ENCODE data around the gene MYO3B. TPM values are rescaled to one million over a fixed set of nuclear protein-coding genes. Genes with fewer than 3 reads are reported as not detected.

The MYO3B gene
- total and polyA plus RNA-seq, 2 donors (not counting 1 experiment from before 2014, with no cell fraction given), result not detected

DNA sequence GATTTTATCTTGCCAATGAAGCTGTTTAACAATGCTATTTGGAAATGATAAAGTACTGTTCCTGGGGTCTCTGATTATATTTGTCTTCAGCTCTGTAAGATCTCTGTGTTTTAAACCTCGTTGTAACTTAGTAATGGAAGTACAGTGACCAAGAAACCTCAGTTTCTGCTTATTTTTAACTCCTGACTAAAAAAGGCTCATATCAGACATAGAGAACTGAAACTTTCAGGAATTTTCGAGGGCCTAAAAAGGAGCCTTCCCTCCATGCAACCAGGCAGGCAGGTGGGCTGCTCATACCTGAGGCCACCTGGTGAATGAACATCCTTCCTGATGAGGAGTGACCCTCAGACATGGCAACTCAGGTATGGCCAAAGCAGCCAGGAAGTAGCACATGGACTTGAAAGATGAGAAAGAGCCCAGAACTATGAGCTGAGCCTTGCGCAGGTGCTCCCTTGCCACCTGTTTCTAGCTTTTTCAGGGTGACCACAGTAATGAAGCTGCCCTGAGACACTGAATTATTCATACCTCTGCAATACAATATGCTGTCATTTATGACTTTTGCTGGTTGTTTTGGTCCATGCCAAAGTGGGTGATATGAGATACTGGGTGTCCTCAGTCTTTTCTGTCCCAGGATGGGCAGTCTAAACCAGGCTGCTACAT lies 23.9 kb downstream of the MYO3B start:
- no peaks in the 10 kb centered on the region for H3K9me3 Mint-ChIP-seq (ENCODE audit: insufficient read depth)
- H3K4me1 ChIP-seq (ENCODE audit: control insufficient read depth in 2 of 2, insufficient read depth in 2 of 2, low read length in 2 of 2), result no peaks in the 10 kb centered on the region
- no peaks in the 10 kb centered on the region for H3K4me1 Mint-ChIP-seq
- no peak overlapping the region for H3K27ac Mint-ChIP-seq
- ChIA-PET CTCF (no interaction called here), POLR2A (no interaction called here)
- H3K27ac ChIP-seq (ENCODE audit: low read length in 2 of 2), result no peak overlapping the region
- H3K4me2 ChIP-seq (replicated peaks; ENCODE audit: low read depth, low read length, poor library complexity, severe bottlenecking), result no peak overlapping the region
- no peak overlapping the region for H2AFZ ChIP-seq (ENCODE audit: insufficient read depth, low read depth, low read length, poor library complexity, severe bottlenecking)
- H3K4me3 Mint-ChIP-seq, result no peak overlapping the region
- TF ChIP-seq, protein P1, sequence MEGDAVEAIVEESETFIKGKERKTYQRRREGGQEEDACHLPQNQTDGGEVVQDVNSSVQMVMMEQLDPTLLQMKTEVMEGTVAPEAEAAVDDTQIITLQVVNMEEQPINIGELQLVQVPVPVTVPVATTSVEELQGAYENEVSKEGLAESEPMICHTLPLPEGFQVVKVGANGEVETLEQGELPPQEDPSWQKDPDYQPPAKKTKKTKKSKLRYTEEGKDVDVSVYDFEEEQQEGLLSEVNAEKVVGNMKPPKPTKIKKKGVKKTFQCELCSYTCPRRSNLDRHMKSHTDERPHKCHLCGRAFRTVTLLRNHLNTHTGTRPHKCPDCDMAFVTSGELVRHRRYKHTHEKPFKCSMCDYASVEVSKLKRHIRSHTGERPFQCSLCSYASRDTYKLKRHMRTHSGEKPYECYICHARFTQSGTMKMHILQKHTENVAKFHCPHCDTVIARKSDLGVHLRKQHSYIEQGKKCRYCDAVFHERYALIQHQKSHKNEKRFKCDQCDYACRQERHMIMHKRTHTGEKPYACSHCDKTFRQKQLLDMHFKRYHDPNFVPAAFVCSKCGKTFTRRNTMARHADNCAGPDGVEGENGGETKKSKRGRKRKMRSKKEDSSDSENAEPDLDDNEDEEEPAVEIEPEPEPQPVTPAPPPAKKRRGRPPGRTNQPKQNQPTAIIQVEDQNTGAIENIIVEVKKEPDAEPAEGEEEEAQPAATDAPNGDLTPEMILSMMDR (IDR thresholded peaks at IDR 0.05), result no peak
- TF ChIP-seq EZH2 (IDR thresholded peaks at IDR 0.05; ENCODE audit: borderline replicate concordance, insufficient read depth, low read depth, low read length, poor library complexity, severe bottlenecking), result no peak
- intact Hi-C loops (cut with micrococcal nuclease), result no loop called here
- no peak overlapping the region for H3K4me3 ChIP-seq (ENCODE audit: control extremely low read depth in 1 of 5, extremely low read depth in 1 of 5, insufficient read depth in 1 of 5, low read depth in 2 of 5, low read length in 4 of 5)
- ATAC-seq (ENCODE audit: low read depth), result no peak
- no peaks in the 10 kb centered on the region for H3K9me3 ChIP-seq (ENCODE audit: control extremely low read depth in 1 of 3, control insufficient read depth in 2 of 3, insufficient read depth in 1 of 3, low read length in 2 of 3)
- H3K9ac ChIP-seq (ENCODE audit: low read length), result no peak overlapping the region
- no peaks in the 10 kb centered on the region for H3K36me3 ChIP-seq (replicated peaks in 1 of 2; ENCODE audit: control extremely low read depth in 1 of 2, control insufficient read depth in 1 of 2, extremely low read depth in 1 of 2, insufficient read depth in 2 of 2, low read length in 1 of 2)
- no peaks in the 10 kb centered on the region for H4K20me1 ChIP-seq (ENCODE audit: control insufficient read depth, insufficient read depth, low read length, poor library complexity, severe bottlenecking)
- peaks cover 9% of the 10 kb centered on the region for H3K27me3 Mint-ChIP-seq
- peaks cover 0 to 4% (median 0%) of the 10 kb centered on the region in 4 experiments for H3K27me3 ChIP-seq (replicated peaks in 1 of 4; ENCODE audit: control extremely low read depth in 1 of 4, control insufficient read depth in 3 of 4, insufficient read depth in 4 of 4, low read length in 3 of 4)
- H3K79me2 ChIP-seq (ENCODE audit: control insufficient read depth, insufficient read depth, low read length), result no peaks in the 10 kb centered on the region
- no peak for DNase-seq
- 75% methylated on average over 2 of the region's 3 CpGs for WGBS (ENCODE audit: insufficient coverage)

DNA sequence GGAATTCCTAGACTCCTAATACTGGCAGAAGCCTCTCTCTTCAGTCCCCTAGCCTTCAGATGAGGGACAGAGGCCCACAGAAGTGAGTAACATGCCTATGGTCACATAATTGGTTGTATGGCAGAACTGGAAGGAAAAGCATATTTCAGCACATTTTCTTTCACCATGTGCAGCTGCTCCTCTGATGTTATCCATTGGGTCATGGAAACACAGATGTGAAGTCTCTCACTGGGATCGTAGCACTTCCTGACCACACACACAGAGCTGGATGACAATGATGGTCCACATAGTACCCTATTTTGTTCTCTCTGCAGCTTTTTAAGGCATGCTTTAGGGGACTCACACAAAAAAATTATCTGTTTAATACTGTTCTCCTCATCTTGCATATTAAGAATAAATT lies 24.5 kb downstream of the MYO3B start:
- H3K9me3 Mint-ChIP-seq (ENCODE audit: insufficient read depth), result no peaks in the 10 kb centered on the region
- intact Hi-C loops (cut with micrococcal nuclease), result no loop called here
- no peaks in the 10 kb centered on the region for H3K27me3 ChIP-seq (replicated peaks in 1 of 4; ENCODE audit: control extremely low read depth in 1 of 4, control insufficient read depth in 3 of 4, insufficient read depth in 4 of 4, low read length in 3 of 4)
- H3K4me3 Mint-ChIP-seq, result no peak overlapping the region
- WGBS (ENCODE audit: insufficient coverage), result no CpG with 5 or more reads among the region's 1 CpG
- H3K4me1 ChIP-seq (ENCODE audit: control insufficient read depth in 2 of 2, insufficient read depth in 2 of 2, low read length in 2 of 2), result no peaks in the 10 kb centered on the region
- CTCF ChIA-PET, result no interaction called here
- ATAC-seq (ENCODE audit: low read depth), result no peak
- H2AFZ ChIP-seq (ENCODE audit: insufficient read depth, low read depth, low read length, poor library complexity, severe bottlenecking), result no peak overlapping the region
- no peak overlapping the region for H3K9ac ChIP-seq (ENCODE audit: low read length)
- H3K4me1 Mint-ChIP-seq, result no peaks in the 10 kb centered on the region
- no peaks in the 10 kb centered on the region for H3K79me2 ChIP-seq (ENCODE audit: control insufficient read depth, insufficient read depth, low read length)
- no peak overlapping the region for H3K4me2 ChIP-seq (replicated peaks; ENCODE audit: low read depth, low read length, poor library complexity, severe bottlenecking)
- no peaks in the 10 kb centered on the region for H4K20me1 ChIP-seq (ENCODE audit: control insufficient read depth, insufficient read depth, low read length, poor library complexity, severe bottlenecking)
- no peaks in the 10 kb centered on the region for H3K36me3 ChIP-seq (replicated peaks in 1 of 2; ENCODE audit: control extremely low read depth in 1 of 2, control insufficient read depth in 1 of 2, extremely low read depth in 1 of 2, insufficient read depth in 2 of 2, low read length in 1 of 2)
- no peak overlapping the region for H3K27ac ChIP-seq (ENCODE audit: low read length in 2 of 2)
- H3K4me3 ChIP-seq (ENCODE audit: control extremely low read depth in 1 of 5, extremely low read depth in 1 of 5, insufficient read depth in 1 of 5, low read depth in 2 of 5, low read length in 4 of 5), result no peak overlapping the region
- H3K9me3 ChIP-seq (ENCODE audit: control extremely low read depth in 1 of 3, control insufficient read depth in 2 of 3, insufficient read depth in 1 of 3, low read length in 2 of 3), result no peaks in the 10 kb centered on the region
- POLR2A ChIA-PET, result no interaction called here
- TF ChIP-seq, protein P1 (IDR thresholded peaks at IDR 0.05), result no peak
- TF ChIP-seq EZH2 (IDR thresholded peaks at IDR 0.05; ENCODE audit: borderline replicate concordance, insufficient read depth, low read depth, low read length, poor library complexity, severe bottlenecking), result no peak
- peaks cover 10% of the 10 kb centered on the region for H3K27me3 Mint-ChIP-seq
- no peak for DNase-seq
- H3K27ac Mint-ChIP-seq, result no peak overlapping the region

Data from B cell (primary cell).